Measurements from ENCODE around the gene CD200R1. TPM values are rescaled to one million over a fixed set of nuclear protein-coding genes. Genes with fewer than 3 reads are reported as not detected.

Gene CD200R1
- total RNA-seq, 1 experiment from 2014 or later: 0.20 TPM

DNA sequence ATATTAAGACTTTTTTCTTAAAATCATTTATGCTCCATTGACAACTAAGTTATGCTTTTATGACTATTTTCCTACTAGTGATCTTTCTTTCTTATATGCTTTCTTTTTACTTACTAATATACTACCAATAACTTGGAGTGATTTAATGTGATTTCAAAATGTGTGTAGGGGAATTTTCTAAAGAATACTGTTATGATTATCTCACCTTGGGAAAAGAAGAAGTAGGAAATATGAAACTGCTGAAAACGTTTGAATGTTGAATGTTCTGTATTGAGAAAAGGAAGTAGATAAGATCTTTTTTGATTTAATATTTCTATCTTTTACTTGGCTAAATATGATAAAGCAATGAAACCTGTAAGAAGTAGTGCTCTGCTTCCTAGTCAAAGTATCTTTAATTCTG is 7.8 kb upstream of the CD200R1 start:
- peaks cover 9% of the 10 kb centered on the region for H3K4me1 ChIP-seq (replicated peaks; ENCODE audit: insufficient read depth)
- H3K4me2 ChIP-seq: no peak overlapping the region
- H3K27ac ChIP-seq: no peak overlapping the region
- H4K20me1 ChIP-seq (ENCODE audit: insufficient read depth): no peaks in the 10 kb centered on the region
- ChIA-PET POLR2A (ENCODE audit: unreplicated experiment) (no interaction called here), CTCF (interaction anchor here (0.6 kb wide), 1 partner anchor 204 kb away, joined by 5 read pairs; no protein-coding TSS in a partner anchor)
- H3K79me2 ChIP-seq (ENCODE audit: low read depth): no peaks in the 10 kb centered on the region
- no TSS peak for BruUV-seq (replicated peaks)
- no peak for TF ChIP-seq EZH2 (IDR thresholded peaks at IDR 0.05; ENCODE audit: low read depth)
- DNase-seq: no peak
- intact Hi-C loops (cut with micrococcal nuclease; ENCODE audit: unreplicated experiment): no loop called here
- H3K27me3 ChIP-seq (ENCODE audit: insufficient read depth, low read depth): no peaks in the 10 kb centered on the region
- no peak overlapping the region for H2AFZ ChIP-seq
- no peaks in the 10 kb centered on the region for H3K36me3 ChIP-seq (ENCODE audit: low read depth)
- no peak overlapping the region for H3K4me3 ChIP-seq
- no peaks in the 10 kb centered on the region for H3K9me3 ChIP-seq (ENCODE audit: insufficient read depth, low read depth)
- H3K9me2 ChIP-seq (ENCODE audit: insufficient read depth): no peaks in the 10 kb centered on the region
- H3F3A ChIP-seq (ENCODE audit: insufficient read depth, low read depth): no peaks in the 10 kb centered on the region

- H3K9me2 ChIP-seq (ENCODE audit: insufficient read depth): no peaks in the 10 kb centered on the region
- no peak overlapping the region for H3K4me3 ChIP-seq
- POLR2A ChIA-PET (ENCODE audit: unreplicated experiment): no interaction called here
- peaks cover 9% of the 10 kb centered on the region for H3K4me1 ChIP-seq (replicated peaks; ENCODE audit: insufficient read depth)
- no peaks in the 10 kb centered on the region for H3F3A ChIP-seq (ENCODE audit: insufficient read depth, low read depth)
- no peak for DNase-seq
- TF ChIP-seq CTCF (conservative IDR thresholded peaks at IDR 0.05) (no peak), EZH2 (IDR thresholded peaks at IDR 0.05; ENCODE audit: low read depth) (no peak)
- H2AFZ ChIP-seq: no peak overlapping the region
- intact Hi-C loops (cut with micrococcal nuclease; ENCODE audit: unreplicated experiment): no loop called here
- no peaks in the 10 kb centered on the region for H3K36me3 ChIP-seq (ENCODE audit: low read depth)
- no peaks in the 10 kb centered on the region for H3K9me3 ChIP-seq (ENCODE audit: insufficient read depth, low read depth)
- no peak overlapping the region for H3K27ac ChIP-seq
- no peaks in the 10 kb centered on the region for H3K27me3 ChIP-seq (ENCODE audit: insufficient read depth, low read depth)
- no peak overlapping the region for H3K4me2 ChIP-seq
- BruUV-seq (replicated peaks): no TSS peak
- no peaks in the 10 kb centered on the region for H3K79me2 ChIP-seq (ENCODE audit: low read depth)
- no peaks in the 10 kb centered on the region for H4K20me1 ChIP-seq (ENCODE audit: insufficient read depth)
- CTCF ChIA-PET: interaction anchor here (1.1 to 1.8 kb wide), 3 partner anchors 10 to 402 kb away, joined by 3 to 6 read pairs (median 4); partner anchors contain the start of gene GTPBP8
These were observed 5.2 kb upstream of the CD200R1 start for GRCh38 chr3:112980080-112980479.

DNA sequence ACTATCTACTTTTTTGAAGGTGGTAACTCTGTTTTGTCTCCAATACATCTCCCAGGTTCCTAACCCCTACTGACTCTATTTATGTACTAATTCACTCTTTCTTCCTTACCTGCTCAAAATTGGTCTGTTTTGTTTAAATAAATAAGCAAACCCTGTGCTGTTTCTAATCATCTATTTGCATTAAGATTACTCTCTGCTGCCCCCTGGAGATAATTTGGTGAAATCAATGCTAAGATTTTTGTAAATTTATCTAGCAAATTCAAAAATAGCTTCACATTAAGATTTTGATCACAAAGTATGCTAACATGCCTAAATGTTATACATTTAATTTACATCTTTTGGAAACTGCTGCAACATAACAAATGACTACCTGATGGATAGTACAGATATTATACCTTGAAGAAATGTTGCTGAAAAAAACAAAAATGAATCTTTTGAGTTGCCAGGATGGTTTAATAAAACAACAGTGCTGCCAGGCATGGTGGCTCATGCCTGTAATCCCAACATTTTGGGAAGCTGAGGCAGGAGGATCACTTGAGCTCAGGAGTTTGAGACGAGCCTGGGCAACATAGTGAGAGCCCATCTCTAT is 4.4 kb upstream of the CD200R1 start:
- Histone ChIP-seq H2AFZ (no peak overlapping the region), H3K9me3 (ENCODE audit: insufficient read depth, low read depth) (no peaks in the 10 kb centered on the region), H3K27ac (no peak overlapping the region), H3K27me3 (ENCODE audit: insufficient read depth, low read depth) (no peaks in the 10 kb centered on the region), H4K20me1 (ENCODE audit: insufficient read depth) (no peaks in the 10 kb centered on the region), H3K4me1 (replicated peaks; ENCODE audit: insufficient read depth) (peaks cover 2% of the 10 kb centered on the region), H3K79me2 (ENCODE audit: low read depth) (no peaks in the 10 kb centered on the region), H3K4me2 (no peak overlapping the region), H3K4me3 (no peak overlapping the region), H3K9me2 (ENCODE audit: insufficient read depth) (no peaks in the 10 kb centered on the region), H3F3A (ENCODE audit: insufficient read depth, low read depth) (no peaks in the 10 kb centered on the region), H3K36me3 (ENCODE audit: low read depth) (no peaks in the 10 kb centered on the region)
- POLR2A ChIA-PET (ENCODE audit: unreplicated experiment): interaction anchor here (0.7 kb wide), 1 partner anchor 298 kb away, joined by 3 read pairs; no protein-coding TSS in a partner anchor
- CTCF ChIA-PET: interaction anchor here (0.6 to 1.8 kb wide), 6 partner anchors 11 to 417 kb away, joined by 3 to 10 read pairs (median 4); partner anchors contain the start of gene GTPBP8
- TF ChIP-seq CTCF (conservative IDR thresholded peaks at IDR 0.05): peak; percentile 87
- TF ChIP-seq EZH2 (IDR thresholded peaks at IDR 0.05; ENCODE audit: low read depth): no peak
- intact Hi-C loops (cut with micrococcal nuclease; ENCODE audit: unreplicated experiment): loop anchor here (1.0 kb wide), 2 partner anchors 245 to 336 kb away; no protein-coding TSS in a partner anchor
- no peak for DNase-seq
- no TSS peak for BruUV-seq (replicated peaks)
